GM23248 (cell line): Measurements from ENCODE around the gene KDELR1. TPM values are rescaled to one million over a fixed set of nuclear protein-coding genes. Genes with fewer than 3 reads are reported as not detected.

Source experiments
- DNase-seq: peaks from one replicate; pipeline ENCODE4 v3.0.0-alpha.2; 2015
- H2AFZ ChIP-seq: fragments of 200-600 bp; sonication (generic); 2 replicates; pipeline ENCODE4 v1.6.1; 2016; ENCODE audit warnings: antibody characterized with exemption
- H3F3A ChIP-seq: fragments of 200-600 bp; sonication (generic); 2 replicates; pipeline ENCODE4 v1.6.1; 2016; ENCODE audit warnings: mild to moderate bottlenecking, antibody characterized with exemption, mixed run types; ENCODE audit not compliant: insufficient read depth
- H3K27ac ChIP-seq: fragments of 200-600 bp; sonication (generic); 2 replicates; pipeline ENCODE4 v1.5.1; 2016; ENCODE audit warnings: mild to moderate bottlenecking
- H3K27me3 ChIP-seq: fragments of 200-600 bp; sonication (generic); replicated peaks from 2 replicates; pipeline ENCODE4 v1.6.1; 2016; ENCODE audit warnings: mild to moderate bottlenecking; ENCODE audit not compliant: insufficient read depth
- H3K36me3 ChIP-seq: fragments of 200-600 bp; sonication (generic); 2 replicates; pipeline ENCODE4 v1.6.1; 2016; ENCODE audit warnings: low read depth, mild to moderate bottlenecking
- H3K4me1 ChIP-seq: fragments of 200-600 bp; sonication (generic); 2 replicates; pipeline ENCODE4 v1.6.1; 2016; ENCODE audit warnings: mild to moderate bottlenecking; ENCODE audit not compliant: insufficient read depth
- H3K4me2 ChIP-seq: fragments of 200-600 bp; sonication (generic); one replicate; pipeline ENCODE4 v1.6.1; 2016; ENCODE audit warnings: mild to moderate bottlenecking; ENCODE audit not compliant: unreplicated experiment
- H3K4me3 ChIP-seq: fragments of 200-600 bp; sonication (generic); 2 replicates; pipeline ENCODE4 v1.5.1; 2016; ENCODE audit warnings: mild to moderate bottlenecking
- H3K79me2 ChIP-seq: fragments of 200-600 bp; sonication (generic); 2 replicates; pipeline ENCODE4 v1.6.1; 2016; ENCODE audit warnings: mild to moderate bottlenecking; ENCODE audit not compliant: insufficient read depth
- H3K9ac ChIP-seq: fragments of 200-600 bp; sonication (generic); 2 replicates; pipeline ENCODE4 v1.6.1; 2016; ENCODE audit warnings: mild to moderate bottlenecking
- H3K9me2 ChIP-seq: fragments of 200-600 bp; sonication (generic); 2 replicates; pipeline ENCODE4 v1.6.1; 2016; ENCODE audit warnings: mixed run types, mild to moderate bottlenecking, moderate library complexity; ENCODE audit not compliant: insufficient read depth
- H3K9me3 ChIP-seq: fragments of 200-600 bp; sonication (generic); one replicate; pipeline ENCODE4 v1.6.1; 2017; ENCODE audit warnings: low read depth
- H4K20me1 ChIP-seq: fragments of 200-600 bp; sonication (generic); 2 replicates; pipeline ENCODE4 v1.6.0; 2016; ENCODE audit not compliant: insufficient read depth
- EZH2 ChIP-seq: fragments of 200-600 bp; sonication (generic); IDR thresholded peaks from 2 replicates; pipeline ENCODE4 v1.6.1; 2018; ENCODE audit warnings: antibody characterized with exemption, mild to moderate bottlenecking; ENCODE audit not compliant: insufficient read depth, poor library complexity, severe bottlenecking
- EZH2phosphoT487 ChIP-seq: fragments of 200-600 bp; sonication (generic); IDR thresholded peaks from 2 replicates; pipeline ENCODE4 v1.6.1; 2018; ENCODE audit warnings: antibody characterized with exemption, moderate library complexity, mild to moderate bottlenecking, low read depth; ENCODE audit not compliant: insufficient read depth
- WGBS, 2 experiments: methylation state at CpG; one replicate each; pipeline ENCODE4 v1.1.6; 2015 to 2017; ENCODE audit warnings: low lambda C conversion rate in 2 of 2, low coverage in 1 of 2; ENCODE audit errors: missing lambda C conversion rate in 2 of 2; 5-methylcytosine and 5-hydroxymethylcytosine counted together
- in situ Hi-C: fragments of 300-500 bp; cut with MboI; formaldehyde crosslinking; loops from 2 replicates; pipeline ENCODE4 v1.15.0; 2020
- polyA plus RNA-seq: library from polyadenylated mRNA; unstranded; fragments of >200 nt; fragmentation: Nextera tagmentation; extraction: Ambion mirVana; gene quantifications from 2 replicates; pipeline ENCODE4 v1.2.1, GENCODE V29; 2016
- total RNA-seq: library from RNA; depleted of rRNA; stranded (reverse); fragments of >200 nt; shearing (Covaris generic); gene quantifications from 2 replicates; pipeline ENCODE4 v1.2.3, GENCODE V29; 2014; rRNA removed

KDELR1 gene
- total RNA-seq (126 and 170 TPM in 2 replicates), polyA plus RNA-seq (231 and 242 TPM in 2 replicates)

GRCh38 chr19:48391100-48392005 lies at the start of gene KDELR1:
Gene KDELR1, minus strand, starts transcription at chr19:48391551. Its CDS starts 193 bp downstream, at chr19:48391358.
- 3 to 5% methylated on average over 20 to 42 of the region's 42 CpGs for WGBS, 2 experiments
- in situ Hi-C loops, result no loop called here
- peak; percentile 88 for DNase-seq

GRCh38 chr19:48436586-48436985 lies 45.2 kb upstream of the KDELR1 start:
- TF ChIP-seq EZH2 (no peak), EZH2phosphoT487 (no peak)
- H2AFZ ChIP-seq, result no peak overlapping the region
- no peak overlapping the region for H3K9ac ChIP-seq
- in situ Hi-C loops, result no loop called here
- 81 to 84% methylated on average over 4 to 5 of the region's 5 CpGs for WGBS, 2 experiments
- no peak for DNase-seq
- H3K9me2 ChIP-seq, result no peaks in the 10 kb centered on the region
- no peaks in the 10 kb centered on the region for H3K79me2 ChIP-seq
- no peaks in the 10 kb centered on the region for H3K9me3 ChIP-seq
- no peak overlapping the region for H3K4me3 ChIP-seq
- no peak overlapping the region for H3K27ac ChIP-seq
- no peak overlapping the region for H3K4me2 ChIP-seq
- no peaks in the 10 kb centered on the region for H3K4me1 ChIP-seq
- H3K27me3 ChIP-seq, result no peaks in the 10 kb centered on the region
- no peaks in the 10 kb centered on the region for H3F3A ChIP-seq
- no peaks in the 10 kb centered on the region for H4K20me1 ChIP-seq
- no peaks in the 10 kb centered on the region for H3K36me3 ChIP-seq

More at GRCh38 chr19:48391100-48392005, at the start of gene KDELR1:
- Histone ChIP-seq H3K9me2 (no peaks in the 10 kb centered on the region), H2AFZ (peak within 1 kb of the TSS; percentile 73), H3K4me1 (no peaks in the 10 kb centered on the region; the same call in 1 of the 2 replicates), H3K79me2 (peaks cover 54% of the 10 kb centered on the region), H4K20me1 (no peaks in the 10 kb centered on the region), H3F3A (no peaks in the 10 kb centered on the region), H3K4me3 (peak within 1 kb of the TSS; percentile 91), H3K36me3 (peaks cover 23% of the 10 kb centered on the region), H3K27me3 (peaks cover 3% of the 10 kb centered on the region; the same call in 1 of the 2 replicates), H3K9ac (peak within 1 kb of the TSS; percentile 99), H3K9me3 (no peaks in the 10 kb centered on the region), H3K27ac (peak within 1 kb of the TSS; percentile 90), H3K4me2 (peak within 1 kb of the TSS; percentile 83)
- TF ChIP-seq EZH2 (no peak), EZH2phosphoT487 (no peak)

GRCh38 chr19:48433337-48433736 lies 42.0 kb upstream of the KDELR1 start:
- no peak overlapping the region for H3K27ac ChIP-seq
- H3K9me2 ChIP-seq, result no peaks in the 10 kb centered on the region
- H2AFZ ChIP-seq, result no peak overlapping the region
- no peaks in the 10 kb centered on the region for H3F3A ChIP-seq
- no peak overlapping the region for H3K4me2 ChIP-seq
- H3K36me3 ChIP-seq, result no peaks in the 10 kb centered on the region; the same call in 1 of the 2 replicates
- no peaks in the 10 kb centered on the region for H3K9me3 ChIP-seq
- H3K4me1 ChIP-seq, result no peaks in the 10 kb centered on the region
- H3K79me2 ChIP-seq, result no peaks in the 10 kb centered on the region
- in situ Hi-C loops, result no loop called here
- H3K4me3 ChIP-seq, result no peak overlapping the region
- no peak overlapping the region for H3K9ac ChIP-seq
- no peak for TF ChIP-seq EZH2
- TF ChIP-seq EZH2phosphoT487, result no peak
- no peaks in the 10 kb centered on the region for H3K27me3 ChIP-seq
- 66 to 67% methylated on average over 8 of the region's 8 CpGs for WGBS, 2 experiments
- H4K20me1 ChIP-seq, result no peaks in the 10 kb centered on the region
- no peak for DNase-seq

- Histone ChIP-seq H3K27me3 (no peaks in the 10 kb centered on the region), H3K4me3 (no peak overlapping the region), H3K4me1 (0 out of 2 replicates have a peak, but pooled peaks cover 5% of the 10 kb centered on the region), H3K4me2 (no peak overlapping the region), H3K27ac (no peak overlapping the region), H3F3A (no peaks in the 10 kb centered on the region), H3K9me3 (no peaks in the 10 kb centered on the region), H4K20me1 (no peaks in the 10 kb centered on the region), H3K9me2 (no peaks in the 10 kb centered on the region), H3K9ac (no peak overlapping the region), H3K36me3 (no peaks in the 10 kb centered on the region; the same call in 1 of the 2 replicates), H2AFZ (no peak overlapping the region), H3K79me2 (no peaks in the 10 kb centered on the region)
- WGBS, 2 experiments, result 100% methylated on average over 1 of the region's 1 CpG
- in situ Hi-C loops, result no loop called here
- no peak for TF ChIP-seq EZH2phosphoT487
- no peak for TF ChIP-seq EZH2
- DNase-seq, result no peak
Measured at GRCh38 chr19:48428670-48429069, 37.3 kb upstream of the KDELR1 start.
